Measurements from ENCODE around the gene RPS6KA2. TPM values are rescaled to one million over a fixed set of nuclear protein-coding genes. Genes with fewer than 3 reads are reported as not detected.

RPS6KA2 gene
- polyA plus RNA-seq, 1 donor (not counting 4 experiments of a cell fraction or from before 2014, with no cell fraction given), result 8.2 TPM

DNA sequence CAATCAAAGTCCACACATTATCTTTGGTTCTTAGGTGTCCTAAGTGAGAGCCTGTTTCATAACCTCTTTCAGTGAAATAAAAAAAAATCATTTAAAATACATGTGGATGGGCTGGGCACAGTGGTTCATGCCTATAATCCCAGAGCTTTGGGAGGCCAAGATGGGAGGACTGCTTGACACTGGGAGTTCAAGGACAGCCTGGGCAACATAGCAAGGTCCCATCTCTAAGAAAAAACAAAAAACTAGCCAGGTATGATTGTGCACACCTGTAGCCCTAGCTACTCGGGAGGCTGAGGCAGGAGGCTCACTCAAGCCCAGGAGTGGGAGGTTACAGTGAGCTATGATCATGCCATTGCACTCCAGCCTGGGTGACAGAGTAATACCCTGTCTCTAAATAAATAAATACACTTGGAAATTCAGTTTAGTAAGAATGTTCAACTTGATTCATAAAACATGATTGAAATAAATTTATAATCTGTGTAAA lies 247.9 kb downstream of the RPS6KA2 start:
- TF ChIP-seq EZH2 (IDR thresholded peaks at IDR 0.05; ENCODE audit: low read length), result no peak
- TF ChIP-seq, protein P1, sequence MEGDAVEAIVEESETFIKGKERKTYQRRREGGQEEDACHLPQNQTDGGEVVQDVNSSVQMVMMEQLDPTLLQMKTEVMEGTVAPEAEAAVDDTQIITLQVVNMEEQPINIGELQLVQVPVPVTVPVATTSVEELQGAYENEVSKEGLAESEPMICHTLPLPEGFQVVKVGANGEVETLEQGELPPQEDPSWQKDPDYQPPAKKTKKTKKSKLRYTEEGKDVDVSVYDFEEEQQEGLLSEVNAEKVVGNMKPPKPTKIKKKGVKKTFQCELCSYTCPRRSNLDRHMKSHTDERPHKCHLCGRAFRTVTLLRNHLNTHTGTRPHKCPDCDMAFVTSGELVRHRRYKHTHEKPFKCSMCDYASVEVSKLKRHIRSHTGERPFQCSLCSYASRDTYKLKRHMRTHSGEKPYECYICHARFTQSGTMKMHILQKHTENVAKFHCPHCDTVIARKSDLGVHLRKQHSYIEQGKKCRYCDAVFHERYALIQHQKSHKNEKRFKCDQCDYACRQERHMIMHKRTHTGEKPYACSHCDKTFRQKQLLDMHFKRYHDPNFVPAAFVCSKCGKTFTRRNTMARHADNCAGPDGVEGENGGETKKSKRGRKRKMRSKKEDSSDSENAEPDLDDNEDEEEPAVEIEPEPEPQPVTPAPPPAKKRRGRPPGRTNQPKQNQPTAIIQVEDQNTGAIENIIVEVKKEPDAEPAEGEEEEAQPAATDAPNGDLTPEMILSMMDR (optimal IDR thresholded peaks at IDR 0.05 in 1 of 3, IDR thresholded peaks at IDR 0.05 in 1 of 3, conservative IDR thresholded peaks at IDR 0.05 in 1 of 3; ENCODE audit: extremely low read depth in 1 of 3, insufficient read depth in 2 of 3, low read length in 3 of 3), result no peak
- H3K79me2 ChIP-seq (ENCODE audit: control insufficient read depth, insufficient read depth, low read length), result peaks cover 4% of the 10 kb centered on the region
- H2AFZ ChIP-seq (ENCODE audit: control insufficient read depth, low read length), result no peak overlapping the region
- FAIRE-seq, result no peak
- no peaks in the 10 kb centered on the region for H3K27me3 ChIP-seq (ENCODE audit: control insufficient read depth, extremely low read depth, insufficient read depth, low read length)
- no peaks in the 10 kb centered on the region for H3K9me1 ChIP-seq (ENCODE audit: control insufficient read depth, extremely low read depth, insufficient read depth, low read length)
- no peak overlapping the region for H3K4me2 ChIP-seq (ENCODE audit: control insufficient read depth, extremely low read depth, insufficient read depth, low read depth, low read length)
- H3K27ac ChIP-seq (ENCODE audit: control insufficient read depth, insufficient read depth, low read length), result no peak overlapping the region
- no peaks in the 10 kb centered on the region for H3K36me3 ChIP-seq (ENCODE audit: control insufficient read depth in 2 of 2, extremely low read depth in 1 of 2, insufficient read depth in 2 of 2, low read length in 2 of 2)
- H3K9ac ChIP-seq (ENCODE audit: control insufficient read depth, extremely low read depth, insufficient read depth, low read length), result no peak overlapping the region
- dilution Hi-C loops (cut with MboI; ENCODE audit: extremely low pct_ligation_motif_present, low sequenced_read_pairs), result no loop called here
- no peaks in the 10 kb centered on the region for H3K4me1 ChIP-seq (ENCODE audit: control insufficient read depth, extremely low read depth, insufficient read depth, low read length)
- DNase-seq (ENCODE audit: low read depth, low spot score), result no peak
- no peaks in the 10 kb centered on the region for H3K9me3 ChIP-seq (ENCODE audit: control insufficient read depth, low read depth, low read length)
- H4K20me1 ChIP-seq (ENCODE audit: control insufficient read depth, extremely low read depth, insufficient read depth, low read length), result no peaks in the 10 kb centered on the region
- H3K4me3 ChIP-seq (ENCODE audit: control insufficient read depth in 2 of 3, extremely low read depth in 1 of 3, insufficient read depth in 2 of 3, low read depth in 1 of 3, low read length in 3 of 3), result no peak overlapping the region

DNA sequence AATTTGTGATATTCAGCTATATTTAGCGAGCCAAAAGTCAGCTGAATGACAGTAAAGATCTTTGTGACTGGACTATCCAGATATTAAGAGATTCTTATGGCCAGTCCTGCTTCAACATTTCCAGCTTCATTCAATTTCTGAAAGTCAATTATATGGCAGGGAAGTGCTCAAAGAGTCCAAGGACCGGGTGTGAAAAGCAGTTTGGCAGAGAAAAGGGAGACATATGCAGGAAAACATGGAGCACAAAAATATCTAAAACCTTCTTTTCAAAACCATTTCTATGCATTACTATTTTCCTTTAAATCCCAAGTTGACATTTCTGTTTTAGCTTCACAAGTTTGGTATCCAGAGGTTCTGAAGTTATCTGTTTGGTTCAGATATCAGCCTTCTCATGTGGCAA lies 249.3 kb downstream of the RPS6KA2 start:
- Histone ChIP-seq H2AFZ (ENCODE audit: control insufficient read depth, low read length) (no peak overlapping the region), H3K4me3 (ENCODE audit: control insufficient read depth in 2 of 3, extremely low read depth in 1 of 3, insufficient read depth in 2 of 3, low read depth in 1 of 3, low read length in 3 of 3) (no peak overlapping the region), H3K9me1 (ENCODE audit: control insufficient read depth, extremely low read depth, insufficient read depth, low read length) (no peaks in the 10 kb centered on the region), H3K36me3 (ENCODE audit: control insufficient read depth in 2 of 2, extremely low read depth in 1 of 2, insufficient read depth in 2 of 2, low read length in 2 of 2) (no peaks in the 10 kb centered on the region), H3K27me3 (ENCODE audit: control insufficient read depth, extremely low read depth, insufficient read depth, low read length) (no peaks in the 10 kb centered on the region), H3K9me3 (ENCODE audit: control insufficient read depth, low read depth, low read length) (no peaks in the 10 kb centered on the region), H3K27ac (ENCODE audit: control insufficient read depth, insufficient read depth, low read length) (no peak overlapping the region), H3K79me2 (ENCODE audit: control insufficient read depth, insufficient read depth, low read length) (peaks cover 4% of the 10 kb centered on the region), H3K4me1 (ENCODE audit: control insufficient read depth, extremely low read depth, insufficient read depth, low read length) (no peaks in the 10 kb centered on the region), H4K20me1 (ENCODE audit: control insufficient read depth, extremely low read depth, insufficient read depth, low read length) (no peaks in the 10 kb centered on the region), H3K4me2 (ENCODE audit: control insufficient read depth, extremely low read depth, insufficient read depth, low read depth, low read length) (no peak overlapping the region), H3K9ac (ENCODE audit: control insufficient read depth, extremely low read depth, insufficient read depth, low read length) (no peak overlapping the region)
- TF ChIP-seq, protein P1 (optimal IDR thresholded peaks at IDR 0.05 in 1 of 3, IDR thresholded peaks at IDR 0.05 in 1 of 3, conservative IDR thresholded peaks at IDR 0.05 in 1 of 3; ENCODE audit: extremely low read depth in 1 of 3, insufficient read depth in 2 of 3, low read length in 3 of 3), result no peak
- no peak for TF ChIP-seq EZH2 (IDR thresholded peaks at IDR 0.05; ENCODE audit: low read length)
- DNase-seq (ENCODE audit: low read depth, low spot score) (no peak), FAIRE-seq (no peak)
- dilution Hi-C loops (cut with MboI; ENCODE audit: extremely low pct_ligation_motif_present, low sequenced_read_pairs), result no loop called here
